GM21786 (cell line): ENCODE data around the gene VSIG4.

ENCODE experiments used
- ATAC-seq: cut with Tn5 transposase; IDR thresholded peaks from one replicate; pipeline ENCODE4 v1.9.1; 2021; ENCODE audit not compliant: unreplicated experiment

The VSIG4 gene

DNA sequence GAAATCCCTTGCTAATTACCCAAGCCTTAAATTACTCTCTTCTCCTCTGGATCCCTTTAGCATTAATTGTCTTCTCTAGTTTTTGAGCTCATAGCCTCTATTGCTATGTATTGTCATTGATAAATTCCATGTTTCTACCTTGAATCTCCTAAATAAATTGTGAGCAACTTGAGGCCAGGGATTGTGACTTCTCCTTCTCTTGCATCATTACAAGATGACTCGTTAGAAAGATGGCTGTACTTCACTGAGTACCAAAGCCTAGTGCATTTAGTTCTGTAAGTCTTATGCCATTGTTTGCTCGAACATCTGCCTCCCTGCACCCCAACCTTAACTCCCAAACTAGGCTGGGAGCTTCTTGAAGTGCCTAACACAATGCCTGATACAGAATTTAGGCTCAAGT lies 15.3 kb downstream of the VSIG4 start:
- no peak for ATAC-seq

DNA sequence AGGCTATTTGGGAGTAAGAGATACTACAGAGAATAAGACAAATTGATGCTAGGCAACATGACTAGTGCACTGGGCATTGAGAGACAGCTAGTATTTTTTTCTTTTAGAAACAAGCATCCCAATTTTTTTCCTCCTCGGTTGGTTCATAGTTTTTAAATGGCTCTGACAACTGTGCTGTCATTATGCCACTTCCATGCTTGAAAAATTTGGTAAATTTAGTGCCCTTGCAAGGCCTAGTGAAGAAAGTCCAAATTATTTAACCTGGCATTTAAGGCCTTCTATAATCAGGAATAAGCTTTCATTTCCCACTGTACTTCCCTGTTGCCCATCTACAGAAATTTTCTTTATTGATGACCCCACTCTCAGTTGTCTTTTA lies 15.8 kb downstream of the VSIG4 start:
- no peak for ATAC-seq

DNA sequence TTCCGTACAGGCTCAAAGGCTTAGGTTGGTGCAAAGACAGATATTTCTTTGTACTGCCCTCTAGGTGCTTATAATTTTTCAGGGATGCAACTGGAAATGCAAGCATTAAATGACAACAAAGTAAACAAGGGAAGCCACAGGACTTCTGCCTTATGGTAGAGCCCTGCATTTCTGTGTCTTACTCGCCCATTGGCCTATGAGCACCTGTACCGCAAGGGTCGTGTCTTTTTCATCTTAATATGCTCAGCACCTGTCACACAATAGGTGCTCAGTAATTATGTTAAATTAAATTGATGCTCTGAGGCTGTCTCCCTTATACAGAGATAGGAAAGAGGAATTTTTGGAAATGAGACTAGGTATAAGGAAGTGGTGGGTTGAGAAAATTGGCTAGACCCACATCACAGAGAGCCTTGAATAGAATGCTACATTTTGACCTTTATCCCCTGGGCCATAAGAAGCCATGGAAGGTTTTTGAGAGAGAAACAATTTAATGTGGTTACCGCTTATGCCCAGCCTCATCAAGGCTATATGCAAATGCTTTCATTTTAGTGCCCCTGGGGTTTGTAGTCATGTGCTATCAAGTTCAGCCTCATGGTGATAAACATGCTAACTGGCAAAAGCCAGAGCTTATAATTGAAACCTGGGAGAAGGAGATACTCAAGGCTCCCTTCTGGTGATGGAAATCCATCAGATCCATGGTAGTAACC lies 16.3 kb downstream of the VSIG4 start:
- no peak for ATAC-seq

DNA sequence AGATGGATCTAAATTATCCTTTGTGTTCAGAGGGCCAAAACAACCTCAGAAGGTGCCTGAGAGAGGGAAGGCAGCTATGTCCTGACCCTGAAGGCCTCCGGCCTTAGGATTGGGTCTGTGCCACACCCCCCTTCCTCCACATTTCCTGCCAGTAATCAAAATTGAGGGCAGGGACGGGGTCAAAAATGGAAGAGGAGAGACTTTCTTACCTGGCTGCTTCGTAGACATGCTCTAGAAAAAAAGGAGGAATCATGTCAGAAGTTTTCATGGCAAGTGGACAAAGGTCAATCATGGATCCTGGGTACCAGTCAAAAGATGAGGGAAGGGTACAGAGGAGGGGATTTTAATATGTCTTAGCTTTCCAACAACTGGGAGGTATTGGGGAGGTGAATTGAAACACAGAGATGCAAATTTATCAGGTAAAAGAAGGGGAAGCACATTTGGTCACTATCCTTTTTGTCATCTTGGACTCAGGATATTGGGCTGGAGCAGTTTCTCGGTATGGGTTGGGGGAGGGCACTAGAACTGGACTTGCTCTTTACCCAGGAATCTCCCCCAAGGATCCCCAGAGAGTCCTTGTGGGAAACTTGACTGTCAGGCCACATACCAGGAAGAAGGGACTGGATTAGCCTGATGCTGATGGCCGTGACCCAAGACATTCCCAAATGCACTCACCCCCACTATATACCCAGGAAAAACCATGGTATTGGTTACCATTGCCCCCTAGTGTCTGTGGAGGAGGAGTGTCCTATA lies 17.1 kb downstream of the VSIG4 start:
- no peak for ATAC-seq

DNA sequence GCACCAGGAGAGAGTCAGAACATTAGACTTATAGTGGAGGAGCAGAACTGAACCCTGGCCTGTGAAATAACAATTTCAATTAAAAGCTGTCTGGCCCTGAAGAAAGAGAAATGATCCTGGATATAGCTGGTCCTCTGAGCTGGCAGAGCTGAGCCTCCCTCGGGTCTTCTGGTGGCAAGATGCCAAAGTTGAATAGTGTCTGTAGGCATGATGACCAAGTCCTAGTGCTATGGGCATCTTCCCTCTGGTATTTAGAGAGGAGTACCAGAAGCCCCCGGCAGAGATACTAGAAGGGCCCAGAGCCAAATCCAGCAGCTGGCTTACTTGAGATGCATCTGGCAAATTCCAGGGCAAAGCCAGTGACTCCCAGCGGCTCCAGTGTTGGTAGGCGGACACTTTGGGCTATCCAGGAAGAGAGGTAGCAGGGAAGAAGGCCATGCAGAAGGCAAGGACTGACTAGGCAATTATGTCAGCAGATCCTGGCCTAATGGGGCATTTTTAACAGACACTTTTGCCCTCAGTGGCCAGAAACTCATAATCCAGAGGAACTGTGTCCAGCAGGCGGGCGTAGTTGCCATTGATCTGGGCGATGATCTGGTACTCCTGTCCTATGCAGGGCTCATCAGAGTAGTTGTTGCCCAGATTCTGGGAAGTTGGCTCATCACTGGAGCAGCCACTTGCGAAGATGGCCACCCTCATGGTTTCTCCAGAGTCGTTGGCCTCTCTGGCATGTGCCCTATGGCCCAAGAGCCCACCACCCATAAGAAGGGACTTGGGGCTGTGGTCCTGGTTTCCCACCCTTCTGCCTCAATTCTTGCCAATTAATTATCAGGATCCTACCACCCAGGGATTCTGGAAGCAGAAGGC lies 17.9 kb downstream of the VSIG4 start:
- ATAC-seq = no peak

DNA sequence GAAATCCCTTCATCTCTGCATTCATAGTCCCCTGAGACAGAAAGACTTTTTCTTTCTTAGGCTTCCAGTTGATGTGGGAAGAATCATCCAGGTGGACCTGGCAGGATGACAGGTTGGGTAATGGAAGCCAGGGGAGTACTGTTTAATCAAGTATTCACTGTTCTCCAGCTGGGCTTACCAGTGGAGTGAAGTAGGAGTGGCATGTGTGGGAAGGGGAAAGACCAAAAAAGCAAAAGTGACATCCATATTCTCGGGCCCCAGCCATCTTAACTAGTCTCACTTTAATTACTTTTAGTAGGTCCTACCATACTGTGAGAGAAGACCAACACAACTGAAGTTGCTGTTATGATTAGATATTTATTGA lies 18.5 kb downstream of the VSIG4 start:
- no peak for ATAC-seq

DNA sequence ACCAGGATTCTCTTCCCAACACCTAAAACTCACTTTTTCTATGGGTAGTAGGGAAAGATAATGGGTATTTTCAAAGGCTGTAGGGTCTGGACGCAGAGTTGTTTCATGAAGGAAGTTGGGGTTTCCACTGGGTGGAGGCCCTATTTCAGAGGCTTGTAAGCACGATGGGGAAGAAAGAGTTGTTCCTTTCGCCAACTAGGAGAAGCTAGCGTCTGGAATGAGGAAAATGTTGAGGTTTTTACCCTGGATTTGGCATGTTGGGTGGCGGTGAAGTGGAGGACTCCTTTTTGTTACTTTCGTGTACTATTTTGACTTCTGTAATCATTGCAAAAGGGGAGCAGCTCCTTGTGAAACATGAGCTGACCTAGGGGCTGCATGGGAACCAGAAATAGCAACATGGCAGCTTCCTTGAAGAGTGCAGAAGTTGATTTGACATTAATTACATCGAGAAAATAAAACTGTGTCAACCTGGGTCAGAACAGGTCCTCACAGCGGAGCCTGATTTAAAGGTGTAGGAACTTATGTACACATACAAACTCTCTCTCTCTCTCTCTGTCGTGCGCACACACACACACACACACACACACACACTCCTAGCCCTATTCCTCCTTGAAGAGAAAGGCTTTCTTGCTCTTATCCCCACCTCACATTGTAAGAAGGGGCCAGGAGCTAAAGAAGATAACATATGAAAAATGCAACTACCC lies 19.1 kb downstream of the VSIG4 start:
- peak; percentile 33 for ATAC-seq

DNA sequence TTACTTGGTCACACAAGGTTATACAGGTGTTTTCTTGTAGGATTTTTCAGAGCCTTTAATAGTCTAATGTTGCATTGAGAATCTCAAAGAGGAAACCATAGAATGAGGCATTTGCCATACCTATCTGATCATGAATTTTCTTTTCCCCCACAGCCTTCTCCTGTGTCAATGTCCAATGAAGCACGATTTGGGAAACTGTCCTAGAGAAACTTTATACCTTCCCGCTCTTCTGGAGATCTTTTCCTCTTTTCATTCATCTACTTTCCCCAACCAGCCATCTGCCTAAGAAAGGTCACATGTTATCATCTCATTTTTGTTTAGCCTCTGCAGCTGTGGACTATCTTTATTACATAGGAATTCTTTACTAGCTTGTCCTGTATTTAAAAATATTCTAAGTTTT lies 19.9 kb downstream of the VSIG4 start:
- no peak for ATAC-seq

DNA sequence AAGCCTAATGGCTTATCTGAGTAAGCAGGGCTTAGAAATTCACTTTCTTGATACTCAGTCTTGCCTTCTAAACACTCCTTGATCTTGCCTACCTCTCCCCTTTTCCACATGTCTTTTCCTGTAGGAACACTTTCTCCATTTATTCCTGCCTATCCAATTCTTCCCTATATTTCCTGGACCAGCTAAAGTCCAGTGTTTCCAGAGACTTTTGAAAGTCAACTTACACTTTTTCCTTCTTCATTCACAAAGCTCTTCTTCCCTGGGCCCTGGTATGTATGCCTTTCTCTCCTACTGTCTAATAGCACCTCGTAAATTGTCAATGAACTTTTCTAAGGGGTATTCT lies 20.6 kb downstream of the VSIG4 start:
- ATAC-seq = no peak

DNA sequence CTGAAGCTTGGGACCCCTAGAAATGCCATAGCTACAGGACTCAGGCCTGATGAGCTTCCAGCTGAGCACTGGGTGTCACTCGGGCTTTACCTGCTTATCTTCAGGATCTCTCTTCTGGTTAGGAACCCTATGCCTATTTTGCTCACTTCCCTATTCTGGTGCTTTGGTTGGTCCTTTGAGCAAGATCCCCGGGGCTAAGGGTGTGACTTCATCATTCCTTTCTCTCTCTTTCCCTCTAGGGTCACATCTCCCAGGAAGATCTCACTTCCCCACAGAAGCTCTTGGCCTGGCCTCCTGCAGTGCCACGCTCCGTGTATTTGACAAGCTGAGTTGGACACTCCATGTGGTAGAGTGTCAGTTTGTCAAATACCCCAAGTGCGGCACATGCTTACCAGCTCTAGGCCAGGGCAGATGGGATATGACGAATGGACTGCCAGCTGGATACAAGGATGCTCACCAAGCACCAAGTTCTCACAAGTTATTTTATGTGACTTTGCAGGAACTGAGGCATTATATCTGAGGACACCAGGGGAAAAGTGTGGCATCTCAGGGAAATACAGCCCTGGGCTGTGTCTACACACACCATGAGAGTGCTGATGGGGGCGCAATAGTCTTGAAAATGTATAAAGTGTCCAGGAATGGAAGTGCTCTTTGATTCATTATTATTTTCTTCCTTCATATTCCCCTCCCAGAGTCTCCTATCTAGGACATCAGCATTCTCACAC lies 21.1 kb downstream of the VSIG4 start:
- ATAC-seq = no peak

DNA sequence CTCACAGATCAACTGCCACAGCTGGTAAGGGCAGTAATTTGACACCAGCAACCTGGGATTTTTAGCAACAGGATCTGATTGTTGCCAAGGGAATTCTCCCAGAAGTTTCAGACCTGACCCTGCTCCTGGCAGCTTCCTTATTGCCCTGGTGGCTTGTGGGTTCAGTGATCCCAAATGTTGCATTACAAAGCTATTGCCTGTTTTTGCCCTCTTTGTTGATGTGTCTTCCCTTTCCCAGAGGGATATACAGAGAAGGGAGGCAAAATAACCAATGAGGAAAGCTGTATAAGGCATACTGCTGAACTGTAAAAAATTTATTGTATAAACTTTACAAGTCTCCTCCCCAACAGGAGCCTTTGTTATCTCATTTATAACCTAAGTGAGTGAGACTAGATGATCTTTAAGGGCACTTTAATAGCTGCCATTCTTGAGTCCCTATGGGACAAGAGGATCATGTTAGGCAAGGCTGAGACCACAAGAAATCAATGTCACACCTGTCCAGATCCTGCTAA lies 22.2 kb downstream of the VSIG4 start:
- ATAC-seq = no peak

DNA sequence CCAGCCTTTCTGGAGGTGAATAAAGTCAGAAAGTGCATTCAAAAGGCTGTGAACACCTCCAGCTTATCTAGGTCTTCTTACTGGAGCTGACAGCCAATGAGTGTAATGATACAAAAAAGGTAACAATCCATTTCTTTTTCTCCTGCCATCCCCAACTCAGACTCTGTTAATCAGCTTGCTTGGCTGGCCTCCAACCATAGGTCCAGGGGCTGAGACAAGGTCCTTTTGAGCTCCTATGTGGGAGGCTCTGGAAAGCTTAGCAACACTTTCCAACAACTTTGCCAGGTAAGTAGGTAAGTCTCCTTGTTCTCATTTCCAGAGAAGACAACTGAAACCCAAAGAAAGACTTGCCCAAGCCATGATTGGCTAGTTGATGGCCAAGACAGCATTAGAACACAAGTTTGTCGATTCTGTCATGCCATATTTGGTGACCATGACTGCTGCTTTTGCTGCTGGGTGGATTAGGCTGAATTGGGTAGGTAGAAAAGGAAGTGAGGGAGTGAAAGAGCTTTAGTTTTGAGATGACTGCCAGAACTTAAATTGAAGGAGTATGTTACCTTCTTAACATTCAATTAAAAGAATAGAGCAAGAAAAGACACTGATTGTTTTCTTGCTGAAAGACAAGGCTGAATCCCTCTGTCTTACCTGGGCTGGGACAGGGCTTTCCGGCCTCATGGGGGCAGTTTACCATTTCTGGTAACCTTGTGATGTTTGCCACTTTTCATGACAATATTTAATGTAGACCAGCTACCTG lies 22.8 kb downstream of the VSIG4 start:
- ATAC-seq = no peak

DNA sequence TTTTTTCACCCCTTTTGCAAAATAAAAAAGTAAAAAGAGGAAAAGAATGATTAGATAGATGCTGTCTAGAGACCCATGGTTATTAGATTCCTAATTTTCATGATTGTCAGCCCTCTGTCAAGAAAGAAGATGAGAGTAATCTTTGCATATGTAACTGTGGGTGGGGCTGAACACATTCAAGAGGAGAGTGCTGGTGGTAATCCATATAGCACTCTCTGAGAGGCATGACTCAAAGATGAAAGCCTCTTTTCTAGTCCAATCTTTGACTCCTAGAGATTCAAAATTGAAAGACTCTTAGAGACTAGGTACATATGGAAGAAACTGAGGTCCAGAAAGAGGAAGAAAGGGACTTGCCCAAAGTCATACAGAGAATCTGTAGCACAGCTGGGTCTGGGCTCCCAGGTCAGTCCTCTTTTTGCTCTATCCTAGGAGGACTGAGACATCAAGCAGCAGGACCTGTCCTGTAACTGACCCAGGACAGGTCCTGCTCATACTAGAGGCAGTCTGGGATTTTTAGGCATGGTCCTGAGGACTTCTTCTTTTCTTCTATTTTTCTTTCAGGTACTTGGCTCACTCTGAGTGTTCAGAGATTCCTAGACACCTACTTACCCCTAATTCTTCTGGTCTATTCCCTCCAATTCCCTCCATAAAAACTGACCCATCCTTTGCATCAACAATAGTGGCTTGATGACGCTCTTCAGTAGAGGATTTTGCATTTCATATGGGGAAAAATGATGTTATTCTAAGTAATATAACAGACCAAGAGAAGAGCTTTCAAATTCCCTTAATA lies 23.8 kb downstream of the VSIG4 start:
- ATAC-seq = peak; percentile 30

DNA sequence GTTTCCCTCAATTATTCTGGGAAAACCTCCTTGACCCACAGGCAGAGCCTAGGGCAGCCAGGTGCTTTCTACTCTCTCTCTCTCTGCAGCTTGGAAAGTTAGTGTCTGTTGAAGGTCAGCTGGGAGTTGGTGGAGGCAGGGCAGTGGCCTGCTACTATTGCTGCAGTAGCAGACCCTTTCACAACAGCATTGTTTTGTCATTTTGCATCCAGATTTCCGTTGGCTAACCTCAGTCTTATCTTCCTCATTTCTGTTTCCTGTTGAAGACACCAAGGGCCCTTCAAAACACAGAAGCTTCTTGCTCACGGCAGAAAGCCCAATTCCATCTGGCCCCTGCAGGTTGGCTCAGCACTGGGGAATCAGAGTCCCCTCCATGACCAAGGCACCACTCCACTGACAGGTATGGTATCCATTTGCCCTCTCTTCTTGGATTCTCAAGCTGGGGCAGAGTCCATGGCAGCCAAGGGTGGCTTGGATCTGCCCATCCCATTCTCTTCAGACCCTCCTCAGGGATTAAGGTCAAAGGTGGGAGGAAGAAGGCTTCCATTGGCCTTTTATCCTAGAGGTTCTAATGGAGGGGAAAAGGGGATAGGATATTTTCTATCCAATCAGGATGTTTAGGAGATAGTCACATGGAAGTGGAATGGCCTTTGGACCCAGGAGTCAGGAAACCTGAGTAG lies 24.6 kb downstream of the VSIG4 start:
- peak; percentile 26 for ATAC-seq

DNA sequence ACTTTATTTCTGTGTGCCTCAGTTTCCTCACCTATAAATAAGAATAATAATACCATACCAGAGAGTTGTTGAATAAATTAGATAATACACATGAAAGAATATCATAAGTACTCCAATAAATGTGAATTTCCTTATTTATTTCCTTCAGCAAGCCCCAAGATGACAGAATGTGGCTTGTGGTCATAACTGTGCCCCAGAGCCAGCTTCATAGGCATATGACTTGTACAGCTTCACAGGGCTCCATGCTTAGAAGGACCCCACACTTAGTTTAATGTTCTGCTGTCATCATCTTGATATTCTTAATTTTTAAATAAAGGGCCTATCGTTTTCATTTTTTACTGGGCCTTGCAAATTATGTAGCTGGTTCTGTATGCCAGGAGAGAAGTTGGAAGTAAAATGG lies 25.3 kb downstream of the VSIG4 start:
- ATAC-seq = no peak

DNA sequence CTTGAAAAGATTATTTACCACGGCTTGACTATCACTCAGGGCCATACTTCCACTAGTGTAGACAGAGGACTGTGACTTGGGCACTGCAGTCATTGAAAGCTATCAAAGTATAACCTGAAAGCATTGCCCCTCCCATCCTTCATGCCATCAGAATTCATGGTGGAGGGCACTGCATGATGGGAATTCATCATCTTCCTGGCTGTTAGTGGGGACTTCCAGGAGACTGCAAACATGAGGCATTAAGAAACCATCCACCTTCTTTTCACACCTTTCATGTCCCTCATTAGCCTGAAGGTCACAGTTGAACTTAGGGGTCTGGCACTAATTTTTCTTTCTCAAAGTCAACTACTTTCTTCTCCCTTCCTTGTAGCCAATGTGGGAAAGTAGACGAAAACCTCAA lies 25.8 kb downstream of the VSIG4 start:
- ATAC-seq = no peak

DNA sequence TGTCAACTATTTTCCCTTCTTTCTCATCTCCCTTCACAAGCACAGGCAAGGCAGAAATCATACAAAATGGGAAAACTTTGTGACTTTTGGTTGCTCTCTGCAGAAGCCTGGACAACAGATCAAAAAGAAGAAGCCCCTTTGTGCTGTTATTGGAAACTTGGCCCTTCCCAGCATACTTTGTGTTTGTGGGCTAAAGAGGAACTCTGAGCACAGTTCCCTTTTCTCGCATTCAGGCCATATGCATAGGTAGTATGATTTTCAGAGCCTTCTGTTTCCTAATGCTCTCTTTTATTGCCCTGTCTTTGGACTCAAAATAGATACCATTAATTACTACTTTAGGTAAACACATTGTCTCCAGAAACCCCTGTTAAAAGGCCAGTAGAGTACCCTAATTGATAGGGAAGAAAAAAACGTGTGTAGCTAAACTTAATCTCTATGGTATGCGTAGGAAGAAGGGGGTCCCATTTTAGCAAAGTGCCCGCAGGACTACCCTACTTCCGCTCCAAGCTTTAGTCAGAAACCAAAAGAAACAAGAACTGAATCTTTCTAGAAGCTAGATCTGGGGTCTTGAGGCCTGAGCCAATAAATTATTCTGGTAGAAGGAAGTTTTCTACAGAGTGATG lies 26.6 kb downstream of the VSIG4 start:
- ATAC-seq = peak; percentile 23

DNA sequence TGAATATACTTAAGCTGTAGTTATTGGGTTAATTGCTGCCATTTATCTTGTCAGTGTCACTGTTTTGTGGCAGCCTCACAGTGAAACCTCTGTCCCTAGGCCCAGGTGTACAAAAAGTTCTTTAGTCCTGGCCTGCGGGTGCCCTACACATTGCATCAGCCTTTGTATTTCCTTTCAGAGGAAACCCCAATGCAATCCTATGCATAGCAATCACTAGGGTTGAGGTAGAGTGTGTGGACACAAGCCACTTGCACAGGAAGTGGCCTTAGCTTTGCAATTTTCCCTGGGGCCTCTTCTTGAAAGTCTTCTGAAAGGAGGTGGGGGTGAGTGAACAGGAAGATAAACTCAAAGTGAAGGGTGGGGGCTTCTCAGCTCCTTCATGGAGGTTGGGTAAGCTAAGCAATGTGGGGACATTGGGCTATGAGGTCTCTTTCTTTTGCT lies 27.8 kb downstream of the VSIG4 start:
- ATAC-seq = peak; percentile 65
